Measurements from ENCODE around the gene ZSWIM3.

- no peak for TF ChIP-seq CTCF (IDR thresholded peaks at IDR 0.05; ENCODE audit: extremely low read depth in 1 of 2, insufficient read depth in 1 of 2, low read depth in 1 of 2, low read length in 2 of 2)
- TF ChIP-seq JUN (IDR thresholded peaks at IDR 0.05; ENCODE audit: borderline replicate concordance, insufficient read depth, insufficient read length, low read depth), result no peak
- TF ChIP-seq MYC (IDR thresholded peaks at IDR 0.05; ENCODE audit: low read depth, low read length), result no peak
- no peak for TF ChIP-seq EZH2 (IDR thresholded peaks at IDR 0.05; ENCODE audit: borderline replicate concordance, low read depth, low read length, severe bottlenecking)
- TF ChIP-seq POLR2AphosphoS5 (IDR thresholded peaks at IDR 0.05; ENCODE audit: insufficient read depth, low read depth, low read length), result no peak
- no peak for TF ChIP-seq MAX (IDR thresholded peaks at IDR 0.05; ENCODE audit: insufficient read depth, insufficient read length)
- TF ChIP-seq FOS (IDR thresholded peaks at IDR 0.05; ENCODE audit: borderline replicate concordance, insufficient read depth, low read length), result no peak
- TF ChIP-seq POLR2A (IDR thresholded peaks at IDR 0.05; ENCODE audit: low read depth, low read length), result no peak
These were observed 29.4 kb downstream of the ZSWIM3 start for GRCh38 chr20:45886590-45887345.
